Sigmoid colon (tissue), 4 donors: ENCODE measurements around the gene HIVEP3.

Experiments
- EP300 ChIP-seq, 4 donors: sonication (generic); formaldehyde crosslinking; IDR thresholded peaks; one replicate each; pipeline ENCODE4 v1.6.1; 2017; ENCODE audit warnings: antibody characterized with exemption in 4 of 4
- POLR2A ChIP-seq, 2 donors: fragments of 450-650 bp; IDR thresholded peaks; one replicate each; pipeline ENCODE4 v1.6.1; 2016; ENCODE audit warnings: antibody characterized with exemption in 2 of 2, mild to moderate bottlenecking in 2 of 2, moderate library complexity in 2 of 2
- TF ChIP-seq, protein P1 (sequence below), 4 experiments: fragments of 450-650 bp in 3 of 4; fragments of 200-600 bp in 1 of 4; IDR thresholded peaks; one replicate each; pipeline ENCODE4 v1.5.1; 2016 to 2019; ENCODE audit warnings: antibody characterized with exemption in 4 of 4, mild to moderate bottlenecking in 3 of 4, moderate library complexity in 2 of 4

- TF ChIP-seq, protein P1, sequence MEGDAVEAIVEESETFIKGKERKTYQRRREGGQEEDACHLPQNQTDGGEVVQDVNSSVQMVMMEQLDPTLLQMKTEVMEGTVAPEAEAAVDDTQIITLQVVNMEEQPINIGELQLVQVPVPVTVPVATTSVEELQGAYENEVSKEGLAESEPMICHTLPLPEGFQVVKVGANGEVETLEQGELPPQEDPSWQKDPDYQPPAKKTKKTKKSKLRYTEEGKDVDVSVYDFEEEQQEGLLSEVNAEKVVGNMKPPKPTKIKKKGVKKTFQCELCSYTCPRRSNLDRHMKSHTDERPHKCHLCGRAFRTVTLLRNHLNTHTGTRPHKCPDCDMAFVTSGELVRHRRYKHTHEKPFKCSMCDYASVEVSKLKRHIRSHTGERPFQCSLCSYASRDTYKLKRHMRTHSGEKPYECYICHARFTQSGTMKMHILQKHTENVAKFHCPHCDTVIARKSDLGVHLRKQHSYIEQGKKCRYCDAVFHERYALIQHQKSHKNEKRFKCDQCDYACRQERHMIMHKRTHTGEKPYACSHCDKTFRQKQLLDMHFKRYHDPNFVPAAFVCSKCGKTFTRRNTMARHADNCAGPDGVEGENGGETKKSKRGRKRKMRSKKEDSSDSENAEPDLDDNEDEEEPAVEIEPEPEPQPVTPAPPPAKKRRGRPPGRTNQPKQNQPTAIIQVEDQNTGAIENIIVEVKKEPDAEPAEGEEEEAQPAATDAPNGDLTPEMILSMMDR (IDR thresholded peaks at IDR 0.05) = no peak
- TF ChIP-seq POLR2A (IDR thresholded peaks at IDR 0.05) (no peak), EP300 (IDR thresholded peaks at IDR 0.05) (no peak)
Measured at GRCh38 chr1:41863718-41864117, 55.0 kb downstream of the HIVEP3 start.
